Neural crest cell (in vitro differentiated cells): ENCODE results near the gene USP17L29. TPM values are rescaled to one million over a fixed set of nuclear protein-coding genes. Genes with fewer than 3 reads are reported as not detected.
"Not testable (repeated sequence)": the region's sequence is repeated elsewhere in the genome, so short reads cannot be mapped to it uniquely, and the experiment has no call there.

Source experiments
- DNase-seq: peaks from one replicate; pipeline ENCODE4 v3.0.0; 2021; ENCODE audit warnings: low read depth, mixed read lengths, low spot score
- H3K27ac Mint-ChIP-seq: one replicate; pipeline ENCODE4 v1.8.0; 2021; ENCODE audit warnings: mild to moderate bottlenecking, mixed read lengths; ENCODE audit not compliant: unreplicated experiment
- H3K27me3 Mint-ChIP-seq: 2 replicates; pipeline ENCODE4 v1.8.0; 2021; ENCODE audit warnings: low read depth, mild to moderate bottlenecking, mixed read lengths
- H3K36me3 Mint-ChIP-seq: 2 replicates; pipeline ENCODE4 v1.8.0; 2021; ENCODE audit warnings: low read depth, mild to moderate bottlenecking, mixed read lengths
- H3K4me1 Mint-ChIP-seq: 2 replicates; pipeline ENCODE4 v1.8.0; 2021; ENCODE audit warnings: mixed read lengths
- H3K4me3 Mint-ChIP-seq: one replicate; pipeline ENCODE4 v1.8.0; 2021; ENCODE audit warnings: mild to moderate bottlenecking, mixed read lengths
- H3K9me3 Mint-ChIP-seq: 2 replicates; pipeline ENCODE4 v1.8.0; 2021; ENCODE audit warnings: mixed read lengths
- long read RNA-seq: library from polyadenylated mRNA; unstranded; transcript quantifications from one replicate; pipeline ENCODE4 v2.0.0, GENCODE V29; 2020
- total RNA-seq: library from RNA; stranded (reverse); gene quantifications from 2 replicates; pipeline ENCODE4 v1.2.1, GENCODE V29; 2021

Gene USP17L29
- total RNA-seq = not detected in 2 replicates
- long read RNA-seq = 0 reads

- H3K27ac Mint-ChIP-seq = not testable (repeated sequence)
Measured at GRCh38 chr4:9353338-9353737, at the start of gene USP17L29. USP17L29 (plus strand) TSS chr4:9353638; CDS start chr4:9353638, 0 bp downstream.

GRCh38 chr4:9324191-9324590, 29.2 kb upstream of the USP17L29 start:
- not testable (repeated sequence) for H3K9me3 Mint-ChIP-seq, H3K4me3 Mint-ChIP-seq, DNase-seq, H3K4me1 Mint-ChIP-seq, H3K36me3 Mint-ChIP-seq, H3K27ac Mint-ChIP-seq, H3K27me3 Mint-ChIP-seq

More at GRCh38 chr4:9353338-9353737, at the start of gene USP17L29:
- H3K36me3 Mint-ChIP-seq, H3K9me3 Mint-ChIP-seq, H3K4me3 Mint-ChIP-seq, H3K4me1 Mint-ChIP-seq, DNase-seq, H3K27me3 Mint-ChIP-seq: not testable (repeated sequence)

GRCh38 chr4:9324865-9325264, 28.6 kb upstream of the USP17L29 start, which contains the start of gene USP17L24:
USP17L24 (plus strand) TSS chr4:9325165; CDS start chr4:9325165, 0 bp downstream.
- H3K4me1 Mint-ChIP-seq, H3K9me3 Mint-ChIP-seq, DNase-seq, H3K4me3 Mint-ChIP-seq, H3K27me3 Mint-ChIP-seq, H3K27ac Mint-ChIP-seq, H3K36me3 Mint-ChIP-seq: not testable (repeated sequence)

- not testable (repeated sequence) for H3K27ac Mint-ChIP-seq, H3K4me3 Mint-ChIP-seq, H3K36me3 Mint-ChIP-seq, H3K27me3 Mint-ChIP-seq, H3K9me3 Mint-ChIP-seq, H3K4me1 Mint-ChIP-seq, DNase-seq
Measured at GRCh38 chr4:9329611-9330010, 23.8 kb upstream of the USP17L29 start, which contains the start of gene USP17L25. USP17L25 (plus strand) TSS chr4:9329911; CDS start chr4:9329911, 0 bp downstream.

- not testable (repeated sequence) for H3K9me3 Mint-ChIP-seq, H3K4me1 Mint-ChIP-seq, H3K4me3 Mint-ChIP-seq, H3K36me3 Mint-ChIP-seq, H3K27me3 Mint-ChIP-seq, H3K27ac Mint-ChIP-seq, DNase-seq
Measured at GRCh38 chr4:9334358-9334757, 19.1 kb upstream of the USP17L29 start, which contains the start of gene USP17L26. USP17L26 (plus strand) TSS chr4:9334658; CDS start chr4:9334658, 0 bp downstream.

GRCh38 chr4:9339103-9339502, 14.3 kb upstream of the USP17L29 start, which contains the start of gene USP17L5:
USP17L5 (plus strand) TSS chr4:9339403; CDS start chr4:9339403, 0 bp downstream.
- not testable (repeated sequence) for H3K36me3 Mint-ChIP-seq, H3K27me3 Mint-ChIP-seq, H3K9me3 Mint-ChIP-seq, DNase-seq, H3K27ac Mint-ChIP-seq, H3K4me3 Mint-ChIP-seq, H3K4me1 Mint-ChIP-seq

- not testable (repeated sequence) for H3K36me3 Mint-ChIP-seq, H3K9me3 Mint-ChIP-seq, H3K4me3 Mint-ChIP-seq, H3K27ac Mint-ChIP-seq, H3K4me1 Mint-ChIP-seq, DNase-seq, H3K27me3 Mint-ChIP-seq
Measured at GRCh38 chr4:9343848-9344247, 9.6 kb upstream of the USP17L29 start, which contains the start of gene USP17L27. USP17L27 (plus strand) TSS chr4:9344148; CDS start chr4:9344148, 0 bp downstream.

- H3K36me3 Mint-ChIP-seq, H3K4me1 Mint-ChIP-seq, H3K27ac Mint-ChIP-seq, DNase-seq, H3K27me3 Mint-ChIP-seq, H3K9me3 Mint-ChIP-seq, H3K4me3 Mint-ChIP-seq: not testable (repeated sequence)
Measured at GRCh38 chr4:9348593-9348992, 4.8 kb upstream of the USP17L29 start, which contains the start of gene USP17L28. USP17L28 (plus strand) TSS chr4:9348893; CDS start chr4:9348893, 0 bp downstream.

- H3K4me1 Mint-ChIP-seq, H3K27me3 Mint-ChIP-seq, H3K36me3 Mint-ChIP-seq, H3K9me3 Mint-ChIP-seq, H3K4me3 Mint-ChIP-seq, DNase-seq, H3K27ac Mint-ChIP-seq: not testable (repeated sequence)
Measured at GRCh38 chr4:9350866-9351265, 2.6 kb upstream of the USP17L29 start.

- H3K9me3 Mint-ChIP-seq, H3K27me3 Mint-ChIP-seq, H3K27ac Mint-ChIP-seq, H3K4me1 Mint-ChIP-seq, H3K4me3 Mint-ChIP-seq, H3K36me3 Mint-ChIP-seq, DNase-seq: not testable (repeated sequence)
Measured at GRCh38 chr4:9362829-9363228, 9.4 kb downstream of the USP17L29 start, which contains the start of gene USP17L30. USP17L30 (plus strand) TSS chr4:9363129; CDS start chr4:9363129, 0 bp downstream.

GRCh38 chr4:9379881-9380280, 26.4 kb downstream of the USP17L29 start:
- not testable (repeated sequence) for H3K4me3 Mint-ChIP-seq, DNase-seq, H3K27me3 Mint-ChIP-seq, H3K27ac Mint-ChIP-seq, H3K4me1 Mint-ChIP-seq, H3K36me3 Mint-ChIP-seq, H3K9me3 Mint-ChIP-seq
